HUDEP-2 (cell line): ENCODE results near the gene FZR1.

Experiments used
- DNase-seq, 76 experiments: peaks; one replicate each; lab custom pipeline; 2025; ENCODE audit not compliant: unreplicated experiment in 76 of 76; lab: John Stamatoyannopoulos, UW

The FZR1 gene

GRCh38 chr19:3539756-3540118 lies 33.6 kb downstream of the FZR1 start:
- DNase-seq, result no peak

- DNase-seq, result no peak
These were observed 37.3 kb downstream of the FZR1 start for GRCh38 chr19:3543150-3544057.

GRCh38 chr19:3544058-3544376 lies 37.9 kb downstream of the FZR1 start:
- DNase-seq, result no peak

- peak in 69 of 76 experiments; percentile 8 to 96 (median 71) for DNase-seq
These were observed 38.9 kb downstream of the FZR1 start for GRCh38 chr19:3544742-3545668.

- no peak for DNase-seq
These were observed 39.5 kb downstream of the FZR1 start for GRCh38 chr19:3545669-3546034.

GRCh38 chr19:3546119-3546518 lies 40.0 kb downstream of the FZR1 start:
- no peak for DNase-seq

GRCh38 chr19:3547301-3547731 lies 41.2 kb downstream of the FZR1 start:
- peak in 39 of 76 experiments; percentile 13 to 58 (median 30) for DNase-seq

GRCh38 chr19:3547767-3548282 lies 41.7 kb downstream of the FZR1 start:
- DNase-seq, result no peak

- no peak for DNase-seq
These were observed 42.5 kb downstream of the FZR1 start for GRCh38 chr19:3548606-3549005.

- no peak for DNase-seq
These were observed 43.7 kb downstream of the FZR1 start for GRCh38 chr19:3549816-3550215.

- no peak for DNase-seq
These were observed 45.1 kb downstream of the FZR1 start for GRCh38 chr19:3550947-3551791.

- no peak for DNase-seq
These were observed 45.6 kb downstream of the FZR1 start for GRCh38 chr19:3551792-3552095.

- no peak for DNase-seq
These were observed 48.4 kb downstream of the FZR1 start for GRCh38 chr19:3554254-3555083.

GRCh38 chr19:3555653-3556422 lies 49.7 kb downstream of the FZR1 start:
- peak in 13 of 76 experiments; percentile 8 to 63 (median 33) for DNase-seq

GRCh38 chr19:3556423-3556977 lies 50.4 kb downstream of the FZR1 start:
- DNase-seq, result peak in 9 of 76 experiments; percentile 19 to 55 (median 34)

GRCh38 chr19:3556978-3557460 lies 50.9 kb downstream of the FZR1 start:
- peak in 29 of 76 experiments; percentile 7 to 55 (median 35) for DNase-seq

GRCh38 chr19:3557461-3558248 lies 51.5 kb downstream of the FZR1 start, which contains the start of gene MFSD12:
TSS of gene MFSD12 (minus strand) at chr19:3557586. CDS start at chr19:3557403, 183 bp downstream.
- peak in 74 of 76 experiments; percentile 35 to 97 (median 92) for DNase-seq
